ENCODE data around the gene CDH2.

Gene CDH2

DNA sequence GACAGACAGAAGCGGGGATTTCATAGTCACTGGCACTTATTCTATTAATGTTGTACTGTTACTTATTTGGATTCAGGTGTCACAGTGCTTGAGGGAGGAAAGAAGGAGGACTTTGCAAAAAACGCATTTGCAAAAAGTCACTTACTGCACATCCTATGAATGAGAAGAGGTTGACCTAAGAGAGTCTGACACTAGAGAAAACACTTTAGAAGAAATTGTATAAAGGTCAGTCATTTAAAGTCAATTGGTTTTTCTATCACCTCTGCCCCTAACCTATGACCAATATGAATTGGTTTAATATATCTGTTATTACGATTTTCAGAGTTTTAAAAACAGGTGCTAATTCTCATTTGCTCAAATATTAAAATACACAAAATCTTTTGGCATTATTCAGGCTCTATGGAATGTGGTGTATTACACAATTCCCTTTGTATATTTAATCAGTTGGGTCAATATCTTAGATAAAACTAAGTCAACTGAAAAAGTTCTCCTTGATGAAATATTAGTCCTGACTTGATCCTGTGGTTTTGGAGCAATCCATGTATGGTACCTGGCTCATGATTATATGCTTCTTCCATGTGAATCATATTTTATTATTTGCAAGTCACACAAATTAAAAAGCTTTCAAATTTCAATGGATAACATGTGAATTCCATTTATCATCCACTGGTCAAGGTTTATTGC is 157.4 kb downstream of the CDH2 start:
- DNase-seq (ENCODE audit: extremely low read depth, low read depth): no peak
- TF ChIP-seq, protein P1, sequence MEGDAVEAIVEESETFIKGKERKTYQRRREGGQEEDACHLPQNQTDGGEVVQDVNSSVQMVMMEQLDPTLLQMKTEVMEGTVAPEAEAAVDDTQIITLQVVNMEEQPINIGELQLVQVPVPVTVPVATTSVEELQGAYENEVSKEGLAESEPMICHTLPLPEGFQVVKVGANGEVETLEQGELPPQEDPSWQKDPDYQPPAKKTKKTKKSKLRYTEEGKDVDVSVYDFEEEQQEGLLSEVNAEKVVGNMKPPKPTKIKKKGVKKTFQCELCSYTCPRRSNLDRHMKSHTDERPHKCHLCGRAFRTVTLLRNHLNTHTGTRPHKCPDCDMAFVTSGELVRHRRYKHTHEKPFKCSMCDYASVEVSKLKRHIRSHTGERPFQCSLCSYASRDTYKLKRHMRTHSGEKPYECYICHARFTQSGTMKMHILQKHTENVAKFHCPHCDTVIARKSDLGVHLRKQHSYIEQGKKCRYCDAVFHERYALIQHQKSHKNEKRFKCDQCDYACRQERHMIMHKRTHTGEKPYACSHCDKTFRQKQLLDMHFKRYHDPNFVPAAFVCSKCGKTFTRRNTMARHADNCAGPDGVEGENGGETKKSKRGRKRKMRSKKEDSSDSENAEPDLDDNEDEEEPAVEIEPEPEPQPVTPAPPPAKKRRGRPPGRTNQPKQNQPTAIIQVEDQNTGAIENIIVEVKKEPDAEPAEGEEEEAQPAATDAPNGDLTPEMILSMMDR (IDR thresholded peaks at IDR 0.05; ENCODE audit: low read depth, low read length): no peak

DNA sequence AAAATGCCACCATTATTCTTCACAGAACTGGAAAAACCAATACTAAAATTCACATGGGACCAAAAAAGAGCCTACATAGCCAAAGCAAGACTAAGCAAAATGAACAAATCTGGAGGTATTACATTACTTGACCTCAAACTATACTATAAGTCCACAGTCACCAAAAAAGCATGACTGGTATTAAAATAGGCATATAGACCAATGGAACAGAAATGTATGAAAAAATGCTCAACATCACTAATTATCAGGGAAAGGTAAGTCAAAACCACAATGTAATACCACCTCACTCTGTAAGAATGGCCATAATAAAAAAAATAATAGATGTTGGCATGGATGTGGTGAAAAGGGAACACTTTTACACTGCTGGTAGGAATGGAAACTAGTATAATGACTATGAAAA is 158.6 kb downstream of the CDH2 start:
- TF ChIP-seq, protein P1 (IDR thresholded peaks at IDR 0.05; ENCODE audit: low read depth, low read length): no peak
- DNase-seq (ENCODE audit: extremely low read depth, low read depth): no peak

DNA sequence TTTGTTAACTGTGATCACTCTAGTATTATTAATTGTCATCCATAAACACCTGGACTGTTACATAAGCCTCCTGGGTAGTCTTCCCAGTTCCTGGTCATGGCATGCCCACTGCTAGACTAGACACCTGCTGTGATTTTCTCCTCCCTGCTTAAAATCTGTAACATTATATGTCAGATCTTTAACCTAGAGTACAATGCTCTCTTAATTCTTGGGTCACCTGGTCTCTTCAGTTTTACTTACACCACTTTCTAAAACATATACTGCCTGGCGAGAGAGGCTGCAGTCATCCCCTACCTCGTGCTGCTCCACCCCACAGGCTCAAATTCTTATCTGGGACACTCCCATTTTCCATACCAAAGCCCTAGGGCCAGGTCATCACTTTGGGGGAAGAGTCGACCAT is 161.3 kb downstream of the CDH2 start:
- TF ChIP-seq, protein P1 (IDR thresholded peaks at IDR 0.05; ENCODE audit: low read depth, low read length): no peak
- no peak for DNase-seq (ENCODE audit: extremely low read depth, low read depth)

DNA sequence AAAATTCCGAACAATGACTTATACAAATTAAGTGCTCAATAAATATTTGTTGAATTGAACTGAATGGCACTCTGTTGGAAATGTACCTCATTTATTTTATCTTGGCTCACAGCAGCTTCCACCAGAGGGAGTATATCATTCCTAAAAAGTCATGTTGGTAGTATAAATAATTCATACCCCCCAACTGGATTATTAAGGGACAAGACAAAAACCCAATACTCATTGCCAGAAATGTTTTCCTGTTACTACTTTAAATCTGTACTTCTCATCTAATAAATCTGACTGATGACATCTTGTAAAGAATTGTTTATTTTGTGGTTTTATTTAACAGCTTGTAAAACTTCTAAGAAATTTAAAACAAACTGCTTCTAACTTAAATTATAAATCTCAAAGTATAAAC is 163.9 kb downstream of the CDH2 start:
- TF ChIP-seq, protein P1 (IDR thresholded peaks at IDR 0.05; ENCODE audit: low read depth, low read length): peak; percentile 58
- no peak for DNase-seq (ENCODE audit: extremely low read depth, low read depth)

DNA sequence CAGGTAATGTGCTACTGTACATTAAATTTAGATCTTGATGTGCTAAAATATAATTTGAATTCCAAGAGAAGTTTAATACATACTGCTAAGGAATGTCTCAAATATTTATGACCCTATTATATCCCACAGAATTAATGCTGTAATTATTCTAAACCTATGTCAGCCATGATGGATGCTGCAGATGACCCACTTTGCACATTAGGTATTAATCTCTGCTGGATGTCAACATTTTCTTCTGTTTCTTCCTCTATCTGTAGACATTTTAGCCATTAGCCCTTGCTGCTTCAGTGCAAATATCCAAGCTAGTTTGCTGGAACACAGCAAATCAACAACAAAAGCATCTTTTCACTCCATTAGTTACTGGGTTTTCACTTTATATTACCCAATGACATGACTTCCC is 164.6 kb downstream of the CDH2 start:
- no peak for DNase-seq (ENCODE audit: extremely low read depth, low read depth)
- TF ChIP-seq, protein P1 (IDR thresholded peaks at IDR 0.05; ENCODE audit: low read depth, low read length): no peak

DNA sequence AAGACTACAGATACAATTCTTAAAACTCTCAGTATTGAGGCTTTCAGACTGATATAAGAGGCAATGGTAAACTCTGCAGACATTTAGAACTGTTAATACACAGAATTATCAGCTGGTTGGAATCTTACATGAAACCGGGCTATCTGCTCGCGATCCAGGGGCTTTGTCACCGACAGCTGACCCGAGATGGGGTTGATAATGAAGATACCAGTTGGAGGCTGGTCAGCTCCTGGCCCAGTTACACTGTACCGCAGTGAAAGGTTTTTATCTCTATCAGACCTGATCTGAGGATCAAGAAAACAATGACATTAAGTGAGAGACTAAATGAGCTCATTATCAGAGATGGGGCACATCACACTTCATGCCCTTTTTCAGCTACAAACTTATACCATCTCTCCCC is 167.3 kb downstream of the CDH2 start:
- DNase-seq (ENCODE audit: extremely low read depth, low read depth): no peak
- TF ChIP-seq, protein P1 (IDR thresholded peaks at IDR 0.05; ENCODE audit: low read depth, low read length): no peak

DNA sequence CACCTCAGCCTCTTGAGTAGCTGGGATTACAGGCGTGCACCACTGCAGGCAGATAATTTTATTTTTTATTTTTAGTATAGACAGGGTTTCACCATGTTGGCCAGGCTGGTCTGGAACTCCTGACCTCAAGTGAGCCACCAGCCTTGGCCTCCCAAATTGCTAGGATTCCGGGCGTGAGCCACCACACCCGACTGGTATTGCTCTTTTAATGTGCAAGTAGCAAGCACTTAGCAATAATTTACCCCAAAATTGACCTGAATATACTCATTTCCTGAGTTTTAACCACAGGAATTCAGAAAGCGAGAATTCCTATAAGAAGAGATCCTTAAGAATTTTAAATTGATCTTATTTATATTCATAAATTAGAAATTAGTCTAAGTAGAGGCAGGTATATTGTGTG is 169.1 kb downstream of the CDH2 start:
- TF ChIP-seq, protein P1 (IDR thresholded peaks at IDR 0.05; ENCODE audit: low read depth, low read length): no peak
- DNase-seq (ENCODE audit: extremely low read depth, low read depth): no peak
